Measurements from ENCODE around the gene TNRC6C. TPM values are rescaled to one million over a fixed set of nuclear protein-coding genes. Genes with fewer than 3 reads are reported as not detected.

Gene TNRC6C
- total RNA-seq, 1 donor from 2014 or later: 27.0 TPM

DNA sequence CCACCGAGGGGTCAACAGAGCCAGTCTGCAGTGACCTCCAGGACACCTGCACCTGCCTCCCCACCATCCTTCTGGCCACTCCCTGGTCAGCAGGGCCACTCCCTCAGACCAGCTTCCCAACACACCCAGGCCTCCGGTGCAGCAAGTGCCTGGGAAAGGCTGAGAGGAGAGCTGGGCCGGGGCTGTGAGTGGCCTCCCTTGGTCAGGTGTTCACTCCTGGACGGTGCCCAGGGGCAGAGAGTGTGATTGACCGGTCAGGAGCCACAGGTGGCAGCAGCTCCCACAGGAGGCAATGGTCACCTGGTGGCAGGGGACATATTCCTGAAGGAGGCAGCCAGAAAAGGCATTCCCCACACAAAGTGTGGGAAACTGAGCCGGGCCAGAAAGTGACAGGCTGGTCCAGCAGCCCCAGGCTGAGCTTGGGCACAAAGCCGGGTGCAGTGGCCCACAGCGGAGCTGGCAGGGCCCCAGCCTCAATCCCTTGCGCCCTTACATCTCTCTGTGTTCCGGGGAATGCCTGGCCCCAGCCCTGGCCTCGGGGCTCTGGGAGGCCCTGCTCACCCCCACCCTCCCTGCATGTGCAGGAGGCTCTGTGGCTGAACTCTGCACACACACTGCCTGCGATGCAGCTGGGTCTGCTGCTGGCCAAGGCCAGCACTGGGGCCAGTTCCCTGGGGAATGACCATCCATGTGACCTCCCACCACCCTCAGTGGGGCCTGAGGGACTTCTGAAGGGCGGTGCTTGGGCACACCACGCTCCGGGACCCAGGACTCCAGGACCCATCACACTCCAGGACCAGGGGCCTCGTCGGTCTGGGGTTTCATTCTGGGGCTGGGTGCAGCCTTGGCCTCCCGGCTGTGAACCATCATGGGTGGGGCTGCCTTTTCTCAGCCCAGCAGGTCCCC, 186.5 kb downstream of the TNRC6C start:
- H3K4me3 Mint-ChIP-seq: no peak overlapping the region
- peak overlapping the region; percentile 39 for H3K27ac Mint-ChIP-seq
- no peaks in the 10 kb centered on the region for H3K36me3 Mint-ChIP-seq
- TF ChIP-seq, protein P1, sequence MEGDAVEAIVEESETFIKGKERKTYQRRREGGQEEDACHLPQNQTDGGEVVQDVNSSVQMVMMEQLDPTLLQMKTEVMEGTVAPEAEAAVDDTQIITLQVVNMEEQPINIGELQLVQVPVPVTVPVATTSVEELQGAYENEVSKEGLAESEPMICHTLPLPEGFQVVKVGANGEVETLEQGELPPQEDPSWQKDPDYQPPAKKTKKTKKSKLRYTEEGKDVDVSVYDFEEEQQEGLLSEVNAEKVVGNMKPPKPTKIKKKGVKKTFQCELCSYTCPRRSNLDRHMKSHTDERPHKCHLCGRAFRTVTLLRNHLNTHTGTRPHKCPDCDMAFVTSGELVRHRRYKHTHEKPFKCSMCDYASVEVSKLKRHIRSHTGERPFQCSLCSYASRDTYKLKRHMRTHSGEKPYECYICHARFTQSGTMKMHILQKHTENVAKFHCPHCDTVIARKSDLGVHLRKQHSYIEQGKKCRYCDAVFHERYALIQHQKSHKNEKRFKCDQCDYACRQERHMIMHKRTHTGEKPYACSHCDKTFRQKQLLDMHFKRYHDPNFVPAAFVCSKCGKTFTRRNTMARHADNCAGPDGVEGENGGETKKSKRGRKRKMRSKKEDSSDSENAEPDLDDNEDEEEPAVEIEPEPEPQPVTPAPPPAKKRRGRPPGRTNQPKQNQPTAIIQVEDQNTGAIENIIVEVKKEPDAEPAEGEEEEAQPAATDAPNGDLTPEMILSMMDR (IDR thresholded peaks at IDR 0.05; ENCODE audit: unreplicated experiment): no peak
- H3K27me3 Mint-ChIP-seq (ENCODE audit: low read depth): no peaks in the 10 kb centered on the region
- H3K9me3 Mint-ChIP-seq: no peaks in the 10 kb centered on the region
- no peak for DNase-seq (ENCODE audit: low spot score in 2 of 2, unreplicated experiment in 2 of 2)
- peaks cover 21% of the 10 kb centered on the region for H3K4me1 Mint-ChIP-seq

DNA sequence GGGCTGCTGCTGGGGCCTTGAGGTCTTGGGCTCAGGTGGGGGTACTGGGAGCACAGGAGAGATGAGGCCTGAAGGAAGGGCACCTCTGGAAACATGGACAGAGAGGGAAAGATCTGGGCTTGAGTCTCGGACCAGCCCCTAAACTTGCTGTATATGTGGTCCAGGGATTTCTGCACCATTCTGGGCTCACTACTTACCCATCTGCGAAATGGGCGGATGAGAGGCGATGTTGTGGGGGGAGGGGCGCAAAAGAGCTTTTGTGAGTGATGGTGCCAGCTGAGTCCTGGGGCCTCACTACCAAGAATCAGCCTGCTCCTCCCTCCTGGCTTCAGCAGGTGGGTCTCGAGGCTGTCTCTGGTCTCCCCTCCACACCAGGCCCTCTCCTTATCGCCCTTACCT, 188.0 kb downstream of the TNRC6C start:
- no peaks in the 10 kb centered on the region for H3K36me3 Mint-ChIP-seq
- DNase-seq (ENCODE audit: low spot score in 2 of 2, unreplicated experiment in 2 of 2): no peak
- no peaks in the 10 kb centered on the region for H3K27me3 Mint-ChIP-seq (ENCODE audit: low read depth)
- H3K4me3 Mint-ChIP-seq: no peak overlapping the region
- no peaks in the 10 kb centered on the region for H3K9me3 Mint-ChIP-seq
- H3K27ac Mint-ChIP-seq: no peak overlapping the region
- TF ChIP-seq, protein P1 (IDR thresholded peaks at IDR 0.05; ENCODE audit: unreplicated experiment): no peak
- peaks cover 22% of the 10 kb centered on the region for H3K4me1 Mint-ChIP-seq

DNA sequence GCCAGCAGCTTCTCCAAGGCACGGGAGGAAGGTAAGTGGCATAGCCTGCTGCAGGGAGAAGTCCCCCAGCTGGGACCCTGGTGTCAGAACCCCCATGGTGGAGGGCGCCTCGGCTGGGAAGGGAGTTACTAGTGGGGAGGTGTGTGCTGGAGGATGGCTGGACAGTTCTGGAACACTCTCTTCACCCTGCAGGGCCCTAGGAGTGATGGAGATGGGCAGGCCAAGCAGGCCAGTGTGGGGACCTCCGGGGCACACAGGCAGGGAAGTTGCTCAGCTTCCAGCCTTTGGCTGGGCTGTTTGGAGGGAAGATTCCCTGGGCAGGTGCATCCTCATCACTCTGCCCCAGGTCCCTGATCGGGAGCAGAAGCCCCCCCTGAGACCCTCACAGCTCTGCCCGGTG, 188.4 kb downstream of the TNRC6C start:
- no peaks in the 10 kb centered on the region for H3K9me3 Mint-ChIP-seq

DNA sequence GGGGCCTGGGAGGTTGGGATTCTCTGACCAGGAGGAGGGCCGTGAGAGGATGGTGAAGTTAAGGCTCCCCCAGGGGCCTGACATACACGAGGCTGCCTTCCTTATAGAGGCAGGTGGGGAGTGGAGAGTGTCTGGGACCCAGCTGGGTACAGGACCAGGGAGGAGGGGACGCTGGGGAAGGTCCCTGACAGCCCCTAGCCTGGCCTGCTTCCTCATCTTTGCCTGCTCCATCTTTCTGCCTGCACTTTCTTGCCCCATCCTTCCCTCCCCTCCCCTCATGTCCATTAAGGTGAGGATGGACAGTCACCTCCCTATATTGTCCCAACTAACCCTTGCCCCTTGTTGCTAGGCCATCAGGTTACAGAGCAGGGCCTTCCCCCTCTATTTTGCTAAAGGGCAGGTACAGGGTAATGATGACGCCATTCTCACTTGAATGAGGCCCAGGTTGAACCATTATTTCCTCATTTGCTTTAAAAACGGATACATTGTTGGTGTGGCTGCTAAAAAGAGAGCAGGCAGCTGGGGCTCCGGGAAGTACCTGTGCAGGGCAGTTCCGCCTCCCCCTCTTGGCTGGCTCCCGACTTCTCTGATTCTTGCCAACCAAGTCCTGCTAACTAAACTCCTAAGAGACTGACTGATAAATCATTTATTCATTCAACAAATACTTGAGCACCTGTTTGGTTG, 189.0 kb downstream of the TNRC6C start:
- no peak for DNase-seq (ENCODE audit: low spot score in 2 of 2, unreplicated experiment in 2 of 2)
- Mint-ChIP-seq H3K9me3 (no peaks in the 10 kb centered on the region), H3K27ac (no peak overlapping the region), H3K4me1 (peaks cover 23% of the 10 kb centered on the region), H3K27me3 (ENCODE audit: low read depth) (no peaks in the 10 kb centered on the region), H3K4me3 (no peak overlapping the region), H3K36me3 (no peaks in the 10 kb centered on the region)
- TF ChIP-seq, protein P1 (IDR thresholded peaks at IDR 0.05; ENCODE audit: unreplicated experiment): no peak

More for the DNA sequence above, 188.4 kb downstream of the TNRC6C start:
- TF ChIP-seq, protein P1 (IDR thresholded peaks at IDR 0.05; ENCODE audit: unreplicated experiment): no peak
- no peaks in the 10 kb centered on the region for H3K36me3 Mint-ChIP-seq
- no peak for DNase-seq (ENCODE audit: low spot score in 2 of 2, unreplicated experiment in 2 of 2)
- H3K27ac Mint-ChIP-seq: no peak overlapping the region
- no peaks in the 10 kb centered on the region for H3K27me3 Mint-ChIP-seq (ENCODE audit: low read depth)
- peaks cover 23% of the 10 kb centered on the region for H3K4me1 Mint-ChIP-seq
- no peak overlapping the region for H3K4me3 Mint-ChIP-seq

DNA sequence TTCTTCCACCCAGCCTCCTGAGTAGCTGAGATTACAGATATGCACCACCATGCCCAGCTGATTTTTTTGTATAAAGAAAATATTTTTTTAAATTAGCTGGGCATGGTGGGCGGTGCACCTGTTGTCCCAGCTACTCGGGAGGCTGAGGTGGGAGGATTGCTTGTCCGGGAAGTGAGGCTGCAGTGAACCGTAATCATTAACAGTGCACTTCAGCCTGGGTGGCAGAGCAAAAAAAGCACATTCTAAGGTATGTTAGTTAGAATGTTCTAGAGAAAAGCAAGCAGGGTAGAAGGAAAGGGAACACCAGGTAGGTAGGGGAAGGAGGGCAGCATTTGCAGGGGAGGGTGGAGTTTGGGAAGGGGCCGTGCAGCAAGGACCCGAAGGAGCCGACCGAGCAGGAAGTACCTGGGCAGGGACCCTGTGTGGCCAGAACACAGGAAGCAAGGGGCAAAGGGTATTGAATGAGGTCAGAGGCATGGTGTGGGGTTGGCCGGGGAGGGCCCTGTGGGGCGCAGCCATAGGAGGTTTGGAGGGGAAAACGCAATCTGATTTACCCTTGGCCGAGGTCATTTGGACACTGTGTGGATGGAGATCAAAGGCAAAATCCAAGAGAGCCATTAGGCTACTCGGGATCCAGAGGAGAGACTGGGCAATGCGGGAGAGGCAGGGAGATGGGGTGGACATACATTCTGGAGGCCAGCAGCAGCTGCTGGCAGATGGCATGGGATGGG, 189.9 kb downstream of the TNRC6C start:
- TF ChIP-seq, protein P1 (IDR thresholded peaks at IDR 0.05; ENCODE audit: unreplicated experiment): no peak
- no peaks in the 10 kb centered on the region for H3K36me3 Mint-ChIP-seq
- no peaks in the 10 kb centered on the region for H3K27me3 Mint-ChIP-seq (ENCODE audit: low read depth)
- H3K27ac Mint-ChIP-seq: peak overlapping the region; percentile 2
- H3K4me1 Mint-ChIP-seq: peaks cover 23% of the 10 kb centered on the region
- no peaks in the 10 kb centered on the region for H3K9me3 Mint-ChIP-seq
- no peak for DNase-seq (ENCODE audit: low spot score in 2 of 2, unreplicated experiment in 2 of 2)
- no peak overlapping the region for H3K4me3 Mint-ChIP-seq
